HepG2 (cell line): ENCODE results near the gene CASS4.

Source experiments
- CTCF ChIP-seq: sonication (generic); formaldehyde crosslinking; IDR thresholded peaks from 2 replicates; pipeline ENCODE4 v1.5.0; 2020; ENCODE audit warnings: mild to moderate bottlenecking, missing genetic modification reagents, moderate library complexity
- FOXM1 ChIP-seq: sonication (generic); formaldehyde crosslinking; IDR thresholded peaks from 2 replicates; pipeline ENCODE4 v1.5.0; 2020; ENCODE audit warnings: missing genetic modification reagents
- HMG20A ChIP-seq: IDR thresholded peaks from 2 replicates; pipeline ENCODE4 v1.6.1; 2016; ENCODE audit warnings: borderline replicate concordance
- KDM1A ChIP-seq: IDR thresholded peaks from 2 replicates; pipeline ENCODE4 v1.6.1; 2016; ENCODE audit warnings: missing compliant biosample characterization
- POLR2A ChIP-seq, 2 experiments: IDR thresholded peaks; 2 replicates each; pipeline ENCODE4 v1.6.1; 2011; ENCODE audit warnings: low read depth in 2 of 2, low read length in 2 of 2, mild to moderate bottlenecking in 1 of 2, moderate library complexity in 1 of 2; ENCODE audit not compliant: insufficient read depth in 1 of 2
- REL ChIP-seq: sonication (generic); formaldehyde crosslinking; conservative IDR thresholded peaks from 2 replicates; pipeline ENCODE4 v1.8.0; 2022; ENCODE audit warnings: mild to moderate bottlenecking, missing genetic modification reagents, moderate library complexity
- SMYD3 ChIP-seq: sonication (generic); formaldehyde crosslinking; IDR thresholded peaks from 2 replicates; pipeline ENCODE4 v1.8.1; 2023; ENCODE audit warnings: mild to moderate bottlenecking, missing genetic modification reagents
- TP53 ChIP-seq: sonication (generic); formaldehyde crosslinking; conservative IDR thresholded peaks from 2 replicates; pipeline ENCODE4 v1.4.0; 2020; ENCODE audit warnings: missing genetic modification reagents
- U2AF2 ChIP-seq: fragments of 200-400 bp; formaldehyde crosslinking; IDR thresholded peaks from 2 replicates; pipeline ENCODE4 v1.6.1; 2017; ENCODE audit warnings: low read depth, mild to moderate bottlenecking, low read length
- ZNF121 ChIP-seq: sonication (generic); formaldehyde crosslinking; IDR thresholded peaks from 2 replicates; pipeline ENCODE4 v1.5.0; 2020; ENCODE audit warnings: mild to moderate bottlenecking, missing genetic modification reagents
- ZNF33A ChIP-seq: sonication (generic); formaldehyde crosslinking; IDR thresholded peaks from 2 replicates; pipeline ENCODE4 v1.5.1; 2020; ENCODE audit warnings: missing genetic modification reagents, mild to moderate bottlenecking, moderate library complexity, borderline replicate concordance

GRCh38 chr20:56373942-56374341 is 38.1 kb upstream of the CASS4 start:
- TF ChIP-seq ZNF33A (CRISPR knock-in tag) (no peak), POLR2A (IDR thresholded peaks at IDR 0.05; ENCODE audit: insufficient read depth in 1 of 2, low read depth in 2 of 2, low read length in 2 of 2) (no peak), CTCF (CRISPR knock-in tag) (no peak), ZNF121 (CRISPR knock-in tag) (no peak), KDM1A (no peak), REL (no peak), TP53 (CRISPR knock-in tag) (no peak), U2AF2 (no peak), HMG20A (CRISPR knock-in tag) (no peak), SMYD3 (CRISPR knock-in tag) (no peak), FOXM1 (no peak)
